Measurements from ENCODE around the gene EID3. TPM values are rescaled to one million over a fixed set of nuclear protein-coding genes. Genes with fewer than 3 reads are reported as not detected.

Gene EID3
- total RNA-seq, 1 experiment from 2014 or later = 3.2 TPM

- no peak overlapping the region for H3K4me3 Mint-ChIP-seq
- ATAC-seq (no peak), DNase-seq (ENCODE audit: low spot score) (no peak)
- H3K4me1 Mint-ChIP-seq = peaks cover 24% of the 10 kb centered on the region
- no peak overlapping the region; the same call in 1 of the 2 replicates for H3K27ac Mint-ChIP-seq
- POLR2A ChIA-PET = no interaction called here
- peaks cover 16% of the 10 kb centered on the region for H3K36me3 Mint-ChIP-seq
- H3K27me3 Mint-ChIP-seq (ENCODE audit: low read depth) = no peaks in the 10 kb centered on the region
- TF ChIP-seq FOXP1 (CRISPR knock-in tag; IDR thresholded peaks at IDR 0.05; ENCODE audit: borderline replicate concordance) = no peak
- TF ChIP-seq E2F4 (CRISPR knock-in tag; IDR thresholded peaks at IDR 0.05; ENCODE audit: borderline replicate concordance, low read depth) = no peak
- no peak for TF ChIP-seq AFF4 (CRISPR knock-in tag; IDR thresholded peaks at IDR 0.05; ENCODE audit: borderline replicate concordance)
- no peak for TF ChIP-seq FOXJ3 (CRISPR knock-in tag; IDR thresholded peaks at IDR 0.05; ENCODE audit: borderline replicate concordance)
- no peak for TF ChIP-seq GTF2I (CRISPR knock-in tag; conservative IDR thresholded peaks at IDR 0.05)
- H3K9me3 Mint-ChIP-seq = no peaks in the 10 kb centered on the region
- CTCF ChIA-PET = no interaction called here
Measured at GRCh38 chr12:104353012-104353981, 49.8 kb downstream of the EID3 start.

GRCh38 chr12:104354167-104354867 is 50.8 kb downstream of the EID3 start:
- ChIA-PET POLR2A (no interaction called here), CTCF (no interaction called here)
- Mint-ChIP-seq H3K27ac (no peak overlapping the region), H3K4me1 (peaks cover 24% of the 10 kb centered on the region), H3K27me3 (ENCODE audit: low read depth) (no peaks in the 10 kb centered on the region), H3K36me3 (peaks cover 9% of the 10 kb centered on the region), H3K4me3 (no peak overlapping the region), H3K9me3 (no peaks in the 10 kb centered on the region)
- DNase-seq (ENCODE audit: low spot score) = no peak
- ATAC-seq = no peak
- TF ChIP-seq SMAD3 (CRISPR knock-in tag; IDR thresholded peaks at IDR 0.05; ENCODE audit: borderline replicate concordance) (no peak), STAT6 (CRISPR knock-in tag; conservative IDR thresholded peaks at IDR 0.05; ENCODE audit: low read depth) (no peak), FOXK1 (CRISPR knock-in tag; IDR thresholded peaks at IDR 0.05) (no peak), CREB1 (CRISPR knock-in tag; IDR thresholded peaks at IDR 0.05) (no peak), PREB (CRISPR knock-in tag; IDR thresholded peaks at IDR 0.05; ENCODE audit: borderline replicate concordance) (no peak), FOXP4 (CRISPR knock-in tag; IDR thresholded peaks at IDR 0.05) (no peak), SOX15 (CRISPR knock-in tag; IDR thresholded peaks at IDR 0.05) (no peak), FOXP1 (CRISPR knock-in tag; IDR thresholded peaks at IDR 0.05; ENCODE audit: borderline replicate concordance) (no peak)

Measured in WTC11 (cell line).